ENCODE measurements around the gene L1CAM. TPM values are rescaled to one million over a fixed set of nuclear protein-coding genes. Genes with fewer than 3 reads are reported as not detected.

Gene L1CAM
- total RNA-seq, 4 donors from 2014 or later: 3.0 to 12.9 (median 8.4) TPM

DNA sequence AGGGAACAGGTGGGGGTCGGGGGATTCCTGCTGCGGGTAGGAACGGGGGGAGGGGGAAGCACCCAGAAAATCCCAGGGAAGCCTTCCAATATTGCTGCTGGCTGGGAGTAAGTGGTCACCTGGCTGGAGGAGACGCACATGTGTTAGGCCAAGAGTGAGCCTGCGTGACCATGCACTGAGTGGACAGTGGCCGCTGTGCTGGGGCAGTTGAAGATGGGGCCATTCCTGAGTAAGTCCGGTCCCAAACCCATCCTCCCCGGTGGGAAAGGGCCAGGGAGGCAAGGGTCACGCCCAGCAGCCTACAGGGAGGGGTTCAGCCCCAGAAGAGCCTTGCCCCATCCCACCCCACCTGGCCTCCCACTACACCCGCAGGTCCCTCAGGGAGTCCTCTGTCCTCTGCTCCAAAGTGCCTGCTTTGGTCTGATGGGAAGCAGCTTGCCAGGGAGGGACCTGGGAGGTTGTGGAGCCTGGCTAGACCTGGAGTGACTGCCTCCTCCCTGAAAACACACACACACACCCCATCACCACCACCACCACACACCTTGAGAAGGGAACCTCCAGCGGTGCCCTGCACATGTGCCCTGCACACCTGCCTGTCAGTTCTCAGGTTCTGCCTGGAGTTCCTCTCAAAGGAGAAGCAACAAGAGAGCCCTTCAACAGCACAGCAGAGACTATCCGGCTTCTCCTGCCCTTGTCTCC lies 6.1 kb downstream of the L1CAM start:
- intact Hi-C loops (cut with DNase I; ENCODE audit: low total_unique reads): no loop called here
- WGBS, 2 donors: 61 to 62% methylated on average over 7 to 12 of the region's 12 CpGs
- TF ChIP-seq, protein P1, sequence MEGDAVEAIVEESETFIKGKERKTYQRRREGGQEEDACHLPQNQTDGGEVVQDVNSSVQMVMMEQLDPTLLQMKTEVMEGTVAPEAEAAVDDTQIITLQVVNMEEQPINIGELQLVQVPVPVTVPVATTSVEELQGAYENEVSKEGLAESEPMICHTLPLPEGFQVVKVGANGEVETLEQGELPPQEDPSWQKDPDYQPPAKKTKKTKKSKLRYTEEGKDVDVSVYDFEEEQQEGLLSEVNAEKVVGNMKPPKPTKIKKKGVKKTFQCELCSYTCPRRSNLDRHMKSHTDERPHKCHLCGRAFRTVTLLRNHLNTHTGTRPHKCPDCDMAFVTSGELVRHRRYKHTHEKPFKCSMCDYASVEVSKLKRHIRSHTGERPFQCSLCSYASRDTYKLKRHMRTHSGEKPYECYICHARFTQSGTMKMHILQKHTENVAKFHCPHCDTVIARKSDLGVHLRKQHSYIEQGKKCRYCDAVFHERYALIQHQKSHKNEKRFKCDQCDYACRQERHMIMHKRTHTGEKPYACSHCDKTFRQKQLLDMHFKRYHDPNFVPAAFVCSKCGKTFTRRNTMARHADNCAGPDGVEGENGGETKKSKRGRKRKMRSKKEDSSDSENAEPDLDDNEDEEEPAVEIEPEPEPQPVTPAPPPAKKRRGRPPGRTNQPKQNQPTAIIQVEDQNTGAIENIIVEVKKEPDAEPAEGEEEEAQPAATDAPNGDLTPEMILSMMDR (IDR thresholded peaks at IDR 0.05): no peak
- no peak for TF ChIP-seq POLR2A (IDR thresholded peaks at IDR 0.05)

DNA sequence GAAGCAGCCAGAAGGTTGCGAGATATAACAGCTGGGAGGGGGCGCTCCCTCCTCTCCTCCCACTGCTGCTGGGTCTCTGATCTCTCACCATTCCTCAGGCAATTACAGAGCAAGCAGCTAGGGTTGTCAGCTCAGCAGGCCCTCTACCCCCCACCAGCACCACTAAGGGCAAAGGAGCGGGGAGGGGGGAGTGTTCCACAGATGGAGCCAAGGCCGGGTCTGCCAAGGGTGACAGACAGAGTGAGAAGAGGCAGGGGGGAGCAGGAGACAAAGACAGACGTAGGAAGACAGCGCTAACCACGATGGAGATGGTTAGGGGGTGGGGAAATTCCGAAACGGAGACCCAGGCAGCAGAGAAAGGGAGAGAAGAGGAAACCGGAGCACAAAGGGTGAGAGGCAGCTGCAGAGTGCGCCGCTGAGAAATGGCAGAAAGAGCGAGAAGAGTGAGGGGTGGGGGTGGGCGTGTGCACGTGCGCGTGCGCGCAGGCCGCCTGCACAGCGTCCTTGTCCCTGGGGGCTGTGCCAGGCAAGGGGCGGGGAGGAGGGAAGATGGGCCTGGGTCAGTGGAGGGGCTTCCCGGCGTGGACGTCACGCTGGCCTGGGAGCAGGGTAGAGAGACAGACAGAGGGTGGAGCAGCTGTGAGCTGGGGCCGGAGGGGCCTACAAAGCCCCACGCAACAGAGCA lies 6.9 kb downstream of the L1CAM start:
- 6 to 24% methylated on average over 28 of the region's 28 CpGs for WGBS, 2 donors
- no peak for TF ChIP-seq POLR2A (IDR thresholded peaks at IDR 0.05)
- intact Hi-C loops (cut with DNase I; ENCODE audit: low total_unique reads): no loop called here
- no peak for DNase-seq (ENCODE audit: low spot score in 2 of 2)
- no peak overlapping the region for H3K4me3 ChIP-seq (ENCODE audit: low read depth, poor library complexity, severe bottlenecking)

More for the DNA sequence above, 6.1 kb downstream of the L1CAM start:
- DNase-seq (ENCODE audit: low spot score in 2 of 2): no peak
- H3K4me3 ChIP-seq (ENCODE audit: low read depth, poor library complexity, severe bottlenecking): no peak overlapping the region

DNA sequence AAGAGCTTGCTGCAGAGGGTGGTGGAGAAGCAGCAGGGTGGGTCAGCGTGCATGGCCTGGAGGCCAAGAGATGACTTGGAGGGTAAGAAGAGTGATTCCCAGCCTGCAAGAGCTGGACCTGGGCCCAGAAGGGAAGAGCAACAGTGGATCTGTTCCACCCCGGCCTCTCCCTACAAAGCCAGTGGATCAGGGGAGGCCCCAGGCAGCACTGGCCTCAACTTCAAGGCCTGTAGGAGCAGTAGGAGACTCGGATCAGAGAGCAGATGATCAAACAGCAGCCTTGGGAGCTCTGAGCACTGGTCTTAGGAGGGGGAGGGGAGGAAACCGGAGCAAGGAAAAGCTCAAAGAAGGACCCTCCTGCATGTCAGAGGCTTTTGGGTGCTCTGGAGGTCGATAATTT lies 7.6 kb downstream of the L1CAM start:
- DNase-seq (ENCODE audit: low spot score in 2 of 2): no peak
- WGBS, 2 donors: 17 to 65% methylated on average over 1 to 5 of the region's 5 CpGs
- no peak for TF ChIP-seq POLR2A (IDR thresholded peaks at IDR 0.05)
- TF ChIP-seq, protein P1 (IDR thresholded peaks at IDR 0.05): no peak
- intact Hi-C loops (cut with DNase I; ENCODE audit: low total_unique reads): no loop called here
- H3K4me3 ChIP-seq (ENCODE audit: low read depth, poor library complexity, severe bottlenecking): no peak overlapping the region

DNA sequence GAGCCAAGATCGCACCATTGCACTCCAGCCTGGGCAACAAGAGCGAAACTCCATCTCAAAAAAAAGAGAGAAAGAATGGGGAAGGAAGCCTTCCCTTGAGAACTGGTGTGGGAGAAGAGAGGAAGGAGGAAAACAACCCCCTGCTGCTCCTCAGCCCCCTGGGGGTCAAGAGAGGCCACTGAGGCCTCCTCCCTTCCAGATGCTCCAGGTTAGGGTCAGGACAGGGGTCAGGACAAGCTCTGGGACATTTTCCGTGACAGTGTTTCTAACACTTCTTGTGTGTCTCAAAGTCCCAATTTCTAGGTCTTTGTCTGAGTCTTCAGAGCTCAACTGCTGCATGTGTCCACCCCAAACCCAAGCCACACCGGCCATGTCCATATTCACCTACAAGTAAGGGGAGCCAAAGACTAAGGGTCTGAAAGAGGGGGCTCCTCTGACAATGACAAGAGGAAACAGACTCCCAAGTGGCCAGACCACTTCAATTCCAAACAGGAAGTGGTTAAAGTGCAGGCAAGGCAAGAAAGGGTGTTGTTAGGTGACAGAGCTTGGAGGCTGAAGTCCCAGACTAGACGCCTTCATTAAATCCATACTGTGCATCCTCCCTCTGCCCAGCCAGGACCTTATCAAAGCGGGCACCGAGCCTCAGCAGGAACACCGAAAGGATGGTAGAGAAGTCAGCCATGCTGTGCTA lies 8.3 kb downstream of the L1CAM start:
- 82 to 85% methylated on average over 8 of the region's 8 CpGs for WGBS, 2 donors
- intact Hi-C loops (cut with DNase I; ENCODE audit: low total_unique reads): no loop called here
- no peak for DNase-seq (ENCODE audit: low spot score in 2 of 2)
- H3K4me3 ChIP-seq (ENCODE audit: low read depth, poor library complexity, severe bottlenecking): no peak overlapping the region
- no peak for TF ChIP-seq POLR2A (IDR thresholded peaks at IDR 0.05)
- TF ChIP-seq, protein P1 (IDR thresholded peaks at IDR 0.05): no peak

DNA sequence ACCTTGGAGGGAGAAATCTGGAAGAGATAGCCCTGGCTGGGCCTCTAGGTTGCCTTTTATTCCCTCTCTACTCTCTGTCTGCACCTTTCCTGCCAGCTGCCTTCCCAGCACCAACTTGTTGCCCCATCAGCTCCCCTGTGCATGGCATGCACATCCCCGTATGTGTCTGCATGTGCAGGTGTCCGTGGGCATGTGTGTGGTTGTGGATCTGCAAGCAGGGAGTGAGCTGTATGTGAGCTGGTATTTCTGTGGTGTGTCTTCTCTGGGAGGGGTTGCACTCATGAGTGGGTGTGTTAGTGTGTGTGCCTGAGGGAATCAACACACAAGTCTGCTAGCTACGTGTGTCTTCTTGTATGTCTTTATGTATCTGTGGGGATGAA lies 9.9 kb downstream of the L1CAM start:
- intact Hi-C loops (cut with DNase I; ENCODE audit: low total_unique reads): no loop called here
- WGBS, 2 donors: 58 to 73% methylated on average over 3 of the region's 3 CpGs
- H3K4me3 ChIP-seq (ENCODE audit: low read depth, poor library complexity, severe bottlenecking): no peak overlapping the region
- TF ChIP-seq, protein P1 (IDR thresholded peaks at IDR 0.05): no peak
- TF ChIP-seq POLR2A (IDR thresholded peaks at IDR 0.05): no peak
- DNase-seq (ENCODE audit: low spot score in 2 of 2): no peak

Data from lower leg skin (tissue), 4 donors.